Measurements from ENCODE around the gene SH3BGRL3.
A peak's percentile ranks its signal among the peaks of the same experiment; 100 is the strongest.

The SH3BGRL3 gene

GRCh38 chr1:26237230-26237966, 42.5 kb upstream of the SH3BGRL3 start:
- H3K4me1 ChIP-seq (ENCODE audit: insufficient read depth, poor library complexity, severe bottlenecking), result peaks cover 8% of the 10 kb centered on the region
- no peaks in the 10 kb centered on the region for H3K9me3 ChIP-seq (ENCODE audit: severe bottlenecking)
- no peaks in the 10 kb centered on the region for H3K27me3 ChIP-seq (ENCODE audit: insufficient read depth, poor library complexity, severe bottlenecking)
- no peak overlapping the region for H3K4me3 ChIP-seq (ENCODE audit: severe bottlenecking)
- peak overlapping the region; percentile 10 for H3K27ac ChIP-seq (ENCODE audit: poor library complexity, severe bottlenecking)
- TF ChIP-seq, protein P1, sequence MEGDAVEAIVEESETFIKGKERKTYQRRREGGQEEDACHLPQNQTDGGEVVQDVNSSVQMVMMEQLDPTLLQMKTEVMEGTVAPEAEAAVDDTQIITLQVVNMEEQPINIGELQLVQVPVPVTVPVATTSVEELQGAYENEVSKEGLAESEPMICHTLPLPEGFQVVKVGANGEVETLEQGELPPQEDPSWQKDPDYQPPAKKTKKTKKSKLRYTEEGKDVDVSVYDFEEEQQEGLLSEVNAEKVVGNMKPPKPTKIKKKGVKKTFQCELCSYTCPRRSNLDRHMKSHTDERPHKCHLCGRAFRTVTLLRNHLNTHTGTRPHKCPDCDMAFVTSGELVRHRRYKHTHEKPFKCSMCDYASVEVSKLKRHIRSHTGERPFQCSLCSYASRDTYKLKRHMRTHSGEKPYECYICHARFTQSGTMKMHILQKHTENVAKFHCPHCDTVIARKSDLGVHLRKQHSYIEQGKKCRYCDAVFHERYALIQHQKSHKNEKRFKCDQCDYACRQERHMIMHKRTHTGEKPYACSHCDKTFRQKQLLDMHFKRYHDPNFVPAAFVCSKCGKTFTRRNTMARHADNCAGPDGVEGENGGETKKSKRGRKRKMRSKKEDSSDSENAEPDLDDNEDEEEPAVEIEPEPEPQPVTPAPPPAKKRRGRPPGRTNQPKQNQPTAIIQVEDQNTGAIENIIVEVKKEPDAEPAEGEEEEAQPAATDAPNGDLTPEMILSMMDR (IDR thresholded peaks at IDR 0.05; ENCODE audit: poor library complexity, severe bottlenecking), result no peak
- ATAC-seq (ENCODE audit: low read depth) (no peak), DNase-seq (ENCODE audit: low spot score) (no peak)
- peaks cover 33% of the 10 kb centered on the region for H3K36me3 ChIP-seq (ENCODE audit: low read depth)

GRCh38 chr1:26239936-26240335, 40.0 kb upstream of the SH3BGRL3 start:
- Histone ChIP-seq H3K36me3 (ENCODE audit: low read depth) (peaks cover 50% of the 10 kb centered on the region), H3K4me3 (ENCODE audit: severe bottlenecking) (no peak overlapping the region), H3K9me3 (ENCODE audit: severe bottlenecking) (no peaks in the 10 kb centered on the region), H3K27ac (ENCODE audit: poor library complexity, severe bottlenecking) (no peak overlapping the region), H3K27me3 (ENCODE audit: insufficient read depth, poor library complexity, severe bottlenecking) (no peaks in the 10 kb centered on the region), H3K4me1 (ENCODE audit: insufficient read depth, poor library complexity, severe bottlenecking) (peaks cover 8% of the 10 kb centered on the region)
- ATAC-seq (ENCODE audit: low read depth), result no peak
- DNase-seq (ENCODE audit: low spot score), result no peak
- TF ChIP-seq, protein P1 (IDR thresholded peaks at IDR 0.05; ENCODE audit: poor library complexity, severe bottlenecking), result no peak

DNA sequence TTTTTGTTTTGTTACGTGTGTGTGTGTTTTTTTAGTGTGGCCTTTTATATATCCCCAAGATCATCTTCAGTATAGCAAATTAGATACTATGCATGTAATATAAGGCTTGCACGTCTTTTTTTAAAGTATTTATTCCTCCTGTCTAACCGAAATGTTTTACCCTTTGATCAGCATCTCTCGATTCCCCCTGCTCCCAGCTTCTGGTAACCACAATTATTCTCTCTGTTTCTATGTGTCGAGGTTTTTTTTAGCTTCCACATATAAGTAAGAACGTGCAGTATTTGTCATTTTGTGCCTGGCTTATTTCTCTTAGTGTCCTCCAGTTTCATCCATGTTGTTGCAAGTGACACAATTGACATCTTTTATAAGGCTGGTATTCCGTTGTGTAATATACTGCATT, 27.2 kb upstream of the SH3BGRL3 start:
- Histone ChIP-seq H3K4me3 (ENCODE audit: severe bottlenecking) (no peak overlapping the region), H3K27me3 (ENCODE audit: insufficient read depth, poor library complexity, severe bottlenecking) (no peaks in the 10 kb centered on the region), H3K9me3 (ENCODE audit: severe bottlenecking) (no peaks in the 10 kb centered on the region), H3K36me3 (ENCODE audit: low read depth) (peaks cover 49% of the 10 kb centered on the region), H3K4me1 (ENCODE audit: insufficient read depth, poor library complexity, severe bottlenecking) (no peaks in the 10 kb centered on the region), H3K27ac (ENCODE audit: poor library complexity, severe bottlenecking) (no peak overlapping the region)
- DNase-seq (ENCODE audit: low spot score) (no peak), ATAC-seq (ENCODE audit: low read depth) (no peak)
- TF ChIP-seq, protein P1 (IDR thresholded peaks at IDR 0.05; ENCODE audit: poor library complexity, severe bottlenecking), result no peak

GRCh38 chr1:26254404-26254803, 25.5 kb upstream of the SH3BGRL3 start:
- Histone ChIP-seq H3K27me3 (ENCODE audit: insufficient read depth, poor library complexity, severe bottlenecking) (no peaks in the 10 kb centered on the region), H3K27ac (ENCODE audit: poor library complexity, severe bottlenecking) (no peak overlapping the region), H3K4me1 (ENCODE audit: insufficient read depth, poor library complexity, severe bottlenecking) (no peaks in the 10 kb centered on the region), H3K9me3 (ENCODE audit: severe bottlenecking) (no peaks in the 10 kb centered on the region), H3K36me3 (ENCODE audit: low read depth) (peaks cover 62% of the 10 kb centered on the region), H3K4me3 (ENCODE audit: severe bottlenecking) (no peak overlapping the region)
- DNase-seq (ENCODE audit: low spot score), result no peak
- TF ChIP-seq, protein P1 (IDR thresholded peaks at IDR 0.05; ENCODE audit: poor library complexity, severe bottlenecking), result no peak
- no peak for ATAC-seq (ENCODE audit: low read depth)

- TF ChIP-seq, protein P1 (IDR thresholded peaks at IDR 0.05; ENCODE audit: poor library complexity, severe bottlenecking), result no peak
- H3K27ac ChIP-seq (ENCODE audit: poor library complexity, severe bottlenecking), result no peak overlapping the region
Observed at GRCh38 chr1:26257222-26257621, 22.7 kb upstream of the SH3BGRL3 start.

More at GRCh38 chr1:26257222-26257621, 22.7 kb upstream of the SH3BGRL3 start:
- peaks cover 78% of the 10 kb centered on the region for H3K36me3 ChIP-seq (ENCODE audit: low read depth)
- H3K9me3 ChIP-seq (ENCODE audit: severe bottlenecking), result no peaks in the 10 kb centered on the region
- H3K4me3 ChIP-seq (ENCODE audit: severe bottlenecking), result no peak overlapping the region
- no peaks in the 10 kb centered on the region for H3K27me3 ChIP-seq (ENCODE audit: insufficient read depth, poor library complexity, severe bottlenecking)
- no peak for DNase-seq (ENCODE audit: low spot score)
- no peaks in the 10 kb centered on the region for H3K4me1 ChIP-seq (ENCODE audit: insufficient read depth, poor library complexity, severe bottlenecking)
- ATAC-seq (ENCODE audit: low read depth), result no peak
